HEK293T (cell line): Measurements from ENCODE around the gene AHNAK.

Experiments used
- ARNT ChIP-seq: fragments of 450-650 bp; IDR thresholded peaks from 2 replicates; pipeline ENCODE4 v1.6.1; 2017; ENCODE audit warnings: mild to moderate bottlenecking
- BHLHE40 ChIP-seq: fragments of 450-650 bp; IDR thresholded peaks from 2 replicates; pipeline ENCODE4 v1.6.1; 2016; ENCODE audit warnings: mild to moderate bottlenecking, moderate library complexity, borderline replicate concordance
- CTBP1 ChIP-seq: fragments of 450-650 bp; IDR thresholded peaks from 2 replicates; pipeline ENCODE4 v1.6.1; 2016; ENCODE audit warnings: borderline replicate concordance
- FOXK2 ChIP-seq: fragments of 450-650 bp; IDR thresholded peaks from 2 replicates; pipeline ENCODE4 v1.6.1; 2016; ENCODE audit warnings: mild to moderate bottlenecking
- FOXM1 ChIP-seq: fragments of 450-650 bp; IDR thresholded peaks from 2 replicates; pipeline ENCODE4 v1.6.1; 2017; ENCODE audit warnings: mild to moderate bottlenecking, borderline replicate concordance
- HDGF ChIP-seq: fragments of 450-650 bp; IDR thresholded peaks from 2 replicates; pipeline ENCODE4 v1.6.1; 2017; ENCODE audit warnings: antibody characterized with exemption, borderline replicate concordance
- LEF1 ChIP-seq: fragments of 450-650 bp; IDR thresholded peaks from 2 replicates; pipeline ENCODE4 v1.6.1; 2017; ENCODE audit warnings: mild to moderate bottlenecking, borderline replicate concordance
- SP1 ChIP-seq: fragments of 450-650 bp; IDR thresholded peaks from 2 replicates; pipeline ENCODE4 v1.6.1; 2017
- SUZ12 ChIP-seq: fragments of 450-650 bp; IDR thresholded peaks from 2 replicates; pipeline ENCODE4 v1.6.1; 2016; ENCODE audit warnings: mild to moderate bottlenecking
- TARDBP ChIP-seq: fragments of 450-650 bp; IDR thresholded peaks from 2 replicates; pipeline ENCODE4 v1.6.1; 2016
- ZNF384 ChIP-seq: fragments of 450-650 bp; IDR thresholded peaks from 2 replicates; pipeline ENCODE4 v1.6.1; 2016

DNA sequence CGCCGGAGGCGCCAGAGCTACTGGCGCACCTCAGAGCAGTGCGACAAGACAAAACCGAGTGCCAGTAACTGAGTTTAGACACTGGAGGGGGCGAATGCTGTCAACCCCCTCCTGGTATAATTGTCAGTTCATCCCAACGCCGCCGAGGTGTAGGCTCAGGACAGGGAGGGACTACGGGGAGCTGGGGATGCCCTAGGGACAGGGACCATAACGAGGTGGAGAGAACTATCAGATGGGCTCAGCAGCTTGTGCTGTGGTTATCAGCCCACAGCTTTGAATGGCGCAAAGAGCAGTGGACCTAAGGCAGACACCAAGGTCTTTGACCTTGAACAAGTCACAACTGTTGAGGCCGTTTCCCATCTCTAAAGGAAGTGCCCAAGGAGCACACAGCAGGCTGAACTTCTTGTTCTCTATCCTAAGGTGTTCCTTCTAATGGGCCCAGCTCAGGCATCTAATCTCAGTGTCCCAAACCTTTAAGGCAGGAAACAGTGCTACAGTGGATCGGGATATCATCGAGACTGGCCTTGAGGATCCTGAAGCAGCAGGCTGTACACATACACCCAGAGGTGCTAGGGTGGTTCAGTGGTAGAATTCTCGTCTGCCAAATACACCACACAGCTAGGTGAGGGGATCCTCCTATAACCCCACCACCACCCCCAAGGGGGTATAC, 45.7 kb upstream of the AHNAK start:
- no peak for TF ChIP-seq ZNF384
- no peak for TF ChIP-seq SUZ12
- no peak for TF ChIP-seq LEF1
- TF ChIP-seq SP1 = no peak
- TF ChIP-seq FOXK2 = no peak
- TF ChIP-seq ARNT = no peak
- TF ChIP-seq CTBP1 = no peak
- TF ChIP-seq BHLHE40 = no peak
- TF ChIP-seq FOXM1 = no peak
- TF ChIP-seq TARDBP = no peak
- TF ChIP-seq HDGF = no peak
